CD4-positive, alpha-beta T cell treated with Interleukin-12 subunit alpha and Interleukin-12 subunit beta, for 1 hour (primary cell): ENCODE measurements around the gene ZNF761.
A peak's percentile ranks its signal among the peaks of the same experiment; 100 is the strongest.
"Not testable (repeated sequence)": the region's sequence is repeated elsewhere in the genome, so short reads cannot be mapped to it uniquely, and the experiment has no call there.

ENCODE experiments used
- DNase-seq: peaks from one replicate; pipeline ENCODE4 v3.0.0-alpha.2; 2020

Gene ZNF761

GRCh38 chr19:53431399-53432087, at the start of gene ZNF761:
Gene ZNF761 (plus strand): TSS chr19:53431984. CDS start chr19:53447269, 15,285 bp downstream.
- peak; percentile 97 for DNase-seq

- no peak for DNase-seq
Observed at GRCh38 chr19:53388168-53388567, 43.6 kb upstream of the ZNF761 start.

GRCh38 chr19:53388904-53389303, 42.9 kb upstream of the ZNF761 start:
- no peak for DNase-seq

GRCh38 chr19:53389571-53389970, 42.2 kb upstream of the ZNF761 start:
- no peak for DNase-seq

- no peak for DNase-seq
Observed at GRCh38 chr19:53389978-53390377, 41.8 kb upstream of the ZNF761 start.

GRCh38 chr19:53394522-53394973, 37.2 kb upstream of the ZNF761 start:
- DNase-seq = no peak

GRCh38 chr19:53394974-53395839, 36.6 kb upstream of the ZNF761 start, which contains the start of gene ZNF765:
Gene ZNF765 (plus strand): TSS chr19:53395149. CDS start chr19:53398016, 2,867 bp downstream.
- DNase-seq = peak; percentile 96

GRCh38 chr19:53395840-53396524, 35.8 kb upstream of the ZNF761 start:
- not testable (repeated sequence) for DNase-seq

- DNase-seq = no peak
Observed at GRCh38 chr19:53396525-53396868, 35.3 kb upstream of the ZNF761 start.

- not testable (repeated sequence) for DNase-seq
Observed at GRCh38 chr19:53397918-53398317, 33.9 kb upstream of the ZNF761 start.

GRCh38 chr19:53409505-53410204, 22.1 kb upstream of the ZNF761 start:
- no peak for DNase-seq

- not testable (repeated sequence) for DNase-seq
Observed at GRCh38 chr19:53420520-53421315, 11.1 kb upstream of the ZNF761 start.

GRCh38 chr19:53422551-53422950, 9.2 kb upstream of the ZNF761 start:
- no peak for DNase-seq

GRCh38 chr19:53423074-53423473, 8.7 kb upstream of the ZNF761 start:
- DNase-seq = not testable (repeated sequence)

- DNase-seq = not testable (repeated sequence)
Observed at GRCh38 chr19:53423680-53424079, 8.1 kb upstream of the ZNF761 start.

GRCh38 chr19:53424968-53425597, 6.7 kb upstream of the ZNF761 start:
- peak; percentile 74 for DNase-seq

GRCh38 chr19:53432088-53432661, 391 bp downstream of the ZNF761 start:
- DNase-seq = no peak

- not testable (repeated sequence) for DNase-seq
Observed at GRCh38 chr19:53443809-53444208, 12.0 kb downstream of the ZNF761 start.

- not testable (repeated sequence) for DNase-seq
Observed at GRCh38 chr19:53447196-53447595, 15.4 kb downstream of the ZNF761 start.

- no peak for DNase-seq
Observed at GRCh38 chr19:53455828-53456227, 24.0 kb downstream of the ZNF761 start.
